Measurements from ENCODE around the gene TMBIM4.
A peak's percentile ranks its signal among the peaks of the same experiment; 100 is the strongest.
"Not testable (repeated sequence)": the region's sequence is repeated elsewhere in the genome, so short reads cannot be mapped to it uniquely, and the experiment has no call there.

The TMBIM4 gene

DNA sequence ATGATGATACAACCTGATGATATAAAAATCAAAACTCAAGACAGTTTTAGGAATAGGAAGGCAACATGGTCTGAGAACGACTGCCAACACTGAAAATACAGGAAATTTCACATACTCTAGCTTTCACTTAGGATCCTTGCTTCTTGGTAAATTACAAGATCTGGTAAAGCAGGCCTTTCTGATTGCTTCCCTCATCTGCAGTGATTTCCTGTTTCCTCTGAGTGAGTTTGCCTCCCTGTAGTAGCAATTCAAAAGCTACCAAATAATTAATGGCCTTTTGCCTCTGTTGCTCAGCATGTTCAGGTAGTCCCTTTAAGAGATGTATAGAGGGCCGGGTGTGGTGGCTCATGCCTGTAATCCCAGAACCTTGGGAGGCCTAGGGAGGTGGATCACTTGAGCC lies 17.2 kb upstream of the TMBIM4 start:
- Histone ChIP-seq H3K4me1 (ENCODE audit: control insufficient read depth, insufficient read depth, low read length) (peaks cover 10% of the 10 kb centered on the region; the same call in 1 of the 2 replicates), H3K4me3 (ENCODE audit: low read depth, low read length) (no peak overlapping the region), H3K36me3 (ENCODE audit: control insufficient read depth in 2 of 2, insufficient read depth in 1 of 2, low read length in 2 of 2) (no peaks in the 10 kb centered on the region), H3K9me3 (ENCODE audit: control insufficient read depth, insufficient read depth, low read depth, low read length) (no peaks in the 10 kb centered on the region), H3K27ac (ENCODE audit: extremely low read depth, low read depth, low read length) (no peak overlapping the region)
- ChIA-PET POLR2A (no interaction called here), CTCF (no interaction called here)
- TF ChIP-seq BCL11A (tag by site-specific recombination; IDR thresholded peaks at IDR 0.05; ENCODE audit: low read depth) (no peak), ZNF626 (tag by site-specific recombination; IDR thresholded peaks at IDR 0.05) (no peak), ZNF473 (tag by site-specific recombination; IDR thresholded peaks at IDR 0.05) (no peak), ZFP3 (tag by site-specific recombination; IDR thresholded peaks at IDR 0.05; ENCODE audit: low read depth) (no peak), ZSCAN16 (tag by site-specific recombination; IDR thresholded peaks at IDR 0.05) (no peak), WT1 (tag by site-specific recombination; IDR thresholded peaks at IDR 0.05) (no peak), ZNF621 (tag by site-specific recombination; IDR thresholded peaks at IDR 0.05) (no peak), ZNF19 (tag by site-specific recombination; IDR thresholded peaks at IDR 0.05; ENCODE audit: low read depth) (no peak), MEIS1 (CRISPR knock-in tag; IDR thresholded peaks at IDR 0.05; ENCODE audit: borderline replicate concordance) (no peak), ZNF121 (tag by site-specific recombination; IDR thresholded peaks at IDR 0.05) (no peak), ZBTB7A (tag by site-specific recombination; IDR thresholded peaks at IDR 0.05; ENCODE audit: low read depth) (no peak)
- TF ChIP-seq, protein P1, sequence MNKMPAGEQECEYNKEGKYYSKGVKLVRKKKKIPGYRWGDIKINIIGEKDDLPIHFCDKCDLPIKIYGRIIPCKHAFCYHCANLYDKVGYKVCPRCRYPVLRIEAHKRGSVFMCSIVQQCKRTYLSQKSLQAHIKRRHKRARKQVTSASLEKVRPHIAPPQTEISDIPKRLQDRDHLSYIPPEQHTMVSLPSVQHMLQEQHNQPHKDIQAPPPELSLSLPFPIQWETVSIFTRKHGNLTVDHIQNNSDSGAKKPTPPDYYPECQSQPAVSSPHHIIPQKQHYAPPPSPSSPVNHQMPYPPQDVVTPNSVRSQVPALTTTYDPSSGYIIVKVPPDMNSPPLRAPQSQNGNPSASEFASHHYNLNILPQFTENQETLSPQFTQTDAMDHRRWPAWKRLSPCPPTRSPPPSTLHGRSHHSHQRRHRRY (tag by site-specific recombination; IDR thresholded peaks at IDR 0.05): no peak
- TF ChIP-seq, protein P2, sequence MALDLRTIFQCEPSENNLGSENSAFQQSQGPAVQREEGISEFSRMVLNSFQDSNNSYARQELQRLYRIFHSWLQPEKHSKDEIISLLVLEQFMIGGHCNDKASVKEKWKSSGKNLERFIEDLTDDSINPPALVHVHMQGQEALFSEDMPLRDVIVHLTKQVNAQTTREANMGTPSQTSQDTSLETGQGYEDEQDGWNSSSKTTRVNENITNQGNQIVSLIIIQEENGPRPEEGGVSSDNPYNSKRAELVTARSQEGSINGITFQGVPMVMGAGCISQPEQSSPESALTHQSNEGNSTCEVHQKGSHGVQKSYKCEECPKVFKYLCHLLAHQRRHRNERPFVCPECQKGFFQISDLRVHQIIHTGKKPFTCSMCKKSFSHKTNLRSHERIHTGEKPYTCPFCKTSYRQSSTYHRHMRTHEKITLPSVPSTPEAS (tag by site-specific recombination; IDR thresholded peaks at IDR 0.05): no peak

DNA sequence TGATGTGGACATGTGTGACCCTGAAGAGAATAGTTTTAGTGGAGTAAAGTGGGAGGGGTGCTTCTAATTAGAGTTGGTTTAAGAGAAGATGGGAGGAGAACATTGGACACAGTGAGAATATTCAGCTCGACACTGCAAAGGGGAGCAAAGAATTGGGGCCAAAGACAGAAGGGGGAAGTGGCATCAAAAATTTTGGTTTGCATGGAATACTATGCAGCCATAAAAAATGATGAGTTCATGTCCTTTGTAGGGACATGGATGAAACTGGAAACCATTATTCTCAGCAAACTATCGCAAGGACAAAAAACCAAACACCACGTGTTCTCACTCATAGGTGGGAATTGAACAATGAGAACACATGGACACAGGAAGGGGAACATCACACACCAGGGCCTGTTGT lies 15.0 kb upstream of the TMBIM4 start:
- H3K4me1 ChIP-seq (ENCODE audit: control insufficient read depth, insufficient read depth, low read length); H3K27ac ChIP-seq (ENCODE audit: extremely low read depth, low read depth, low read length); H3K9me3 ChIP-seq (ENCODE audit: control insufficient read depth, insufficient read depth, low read depth, low read length); CTCF ChIA-PET; H3K4me3 ChIP-seq (ENCODE audit: low read depth, low read length); POLR2A ChIA-PET; H3K36me3 ChIP-seq (ENCODE audit: control insufficient read depth in 2 of 2, insufficient read depth in 1 of 2, low read length in 2 of 2): not testable (repeated sequence)
- TF ChIP-seq ZNF146 (tag by site-specific recombination; IDR thresholded peaks at IDR 0.05): peak; percentile 93
- TF ChIP-seq, protein P3, sequence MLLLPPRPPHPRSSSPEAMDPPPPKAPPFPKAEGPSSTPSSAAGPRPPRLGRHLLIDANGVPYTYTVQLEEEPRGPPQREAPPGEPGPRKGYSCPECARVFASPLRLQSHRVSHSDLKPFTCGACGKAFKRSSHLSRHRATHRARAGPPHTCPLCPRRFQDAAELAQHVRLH (tag by site-specific recombination; IDR thresholded peaks at IDR 0.05): 0 out of 2 replicates have a peak, but pooled peaks have one; percentile 47
- TF ChIP-seq, protein P4, sequence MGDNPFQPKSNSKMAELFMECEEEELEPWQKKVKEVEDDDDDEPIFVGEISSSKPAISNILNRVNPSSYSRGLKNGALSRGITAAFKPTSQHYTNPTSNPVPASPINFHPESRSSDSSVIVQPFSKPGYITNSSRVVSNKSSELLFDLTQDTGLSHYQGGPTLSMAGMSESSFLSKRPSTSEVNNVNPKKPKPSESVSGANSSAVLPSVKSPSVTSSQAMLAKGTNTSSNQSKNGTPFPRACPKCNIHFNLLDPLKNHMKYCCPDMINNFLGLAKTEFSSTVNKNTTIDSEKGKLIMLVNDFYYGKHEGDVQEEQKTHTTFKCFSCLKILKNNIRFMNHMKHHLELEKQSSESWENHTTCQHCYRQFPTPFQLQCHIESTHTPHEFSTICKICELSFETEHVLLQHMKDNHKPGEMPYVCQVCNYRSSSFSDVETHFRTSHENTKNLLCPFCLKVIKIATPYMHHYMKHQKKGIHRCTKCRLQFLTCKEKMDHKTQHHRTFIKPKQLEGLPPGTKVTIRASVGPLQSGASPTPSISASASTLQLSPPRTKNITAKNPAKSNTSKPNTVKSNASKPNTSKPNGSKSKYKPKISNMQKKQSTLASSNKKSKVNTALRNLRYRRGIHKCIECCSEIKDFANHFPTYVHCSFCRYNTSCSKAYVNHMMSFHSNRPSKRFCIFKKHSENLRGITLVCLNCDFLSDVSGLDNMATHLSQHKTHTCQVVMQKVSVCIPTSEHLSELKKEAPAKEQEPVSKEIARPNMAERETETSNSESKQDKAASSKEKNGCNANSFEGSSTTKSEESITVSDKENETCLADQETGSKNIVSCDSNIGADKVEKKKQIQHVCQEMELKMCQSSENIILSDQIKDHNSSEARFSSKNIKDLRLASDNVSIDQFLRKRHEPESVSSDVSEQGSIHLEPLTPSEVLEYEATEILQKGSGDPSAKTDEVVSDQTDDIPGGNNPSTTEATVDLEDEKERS (tag by site-specific recombination; IDR thresholded peaks at IDR 0.05): 0 out of 2 replicates have a peak, but pooled peaks have one; percentile 25

DNA sequence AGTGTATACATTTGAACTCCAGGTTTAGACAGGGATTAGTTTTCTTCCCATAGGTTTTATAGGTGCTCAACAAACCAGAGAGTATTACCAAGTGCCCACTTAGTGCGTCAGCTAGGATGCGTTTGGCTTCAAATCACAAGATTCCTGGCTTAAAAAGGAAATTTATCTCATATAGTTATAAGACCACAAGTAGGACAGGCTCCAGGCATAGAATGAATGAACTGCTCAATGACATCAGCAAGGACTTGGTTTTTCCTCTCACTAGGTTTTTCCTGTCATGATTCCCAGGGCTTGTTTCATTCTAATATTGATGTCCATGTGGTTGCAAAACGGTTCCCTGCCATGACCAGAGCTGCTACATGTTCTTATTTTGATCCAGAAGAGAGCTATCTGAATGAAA lies 13.2 kb upstream of the TMBIM4 start:
- no peaks in the 10 kb centered on the region for H3K36me3 ChIP-seq (ENCODE audit: control insufficient read depth in 2 of 2, insufficient read depth in 1 of 2, low read length in 2 of 2)
- H3K27ac ChIP-seq (ENCODE audit: extremely low read depth, low read depth, low read length): no peak overlapping the region
- ChIA-PET CTCF (no interaction called here), POLR2A (no interaction called here)
- H3K9me3 ChIP-seq (ENCODE audit: control insufficient read depth, insufficient read depth, low read depth, low read length): no peaks in the 10 kb centered on the region
- no peak overlapping the region for H3K4me3 ChIP-seq (ENCODE audit: low read depth, low read length)
- no peak for TF ChIP-seq MZF1 (tag by site-specific recombination; IDR thresholded peaks at IDR 0.05; ENCODE audit: borderline replicate concordance)
- TF ChIP-seq ZNF426 (tag by site-specific recombination; IDR thresholded peaks at IDR 0.05): no peak
- H3K4me1 ChIP-seq (ENCODE audit: control insufficient read depth, insufficient read depth, low read length): no peaks in the 10 kb centered on the region
